ENCODE results near the gene CDHR5.

Gene CDHR5

GRCh38 chr11:614021-614622 is 10.6 kb downstream of the CDHR5 start:
- H3K27ac ChIP-seq: peak overlapping the region in 18 of 21 experiments; percentile 16 to 99 (median 96)
- H3K4me3 ChIP-seq: peak overlapping the region; percentile 55 to 85 (median 72)

DNA sequence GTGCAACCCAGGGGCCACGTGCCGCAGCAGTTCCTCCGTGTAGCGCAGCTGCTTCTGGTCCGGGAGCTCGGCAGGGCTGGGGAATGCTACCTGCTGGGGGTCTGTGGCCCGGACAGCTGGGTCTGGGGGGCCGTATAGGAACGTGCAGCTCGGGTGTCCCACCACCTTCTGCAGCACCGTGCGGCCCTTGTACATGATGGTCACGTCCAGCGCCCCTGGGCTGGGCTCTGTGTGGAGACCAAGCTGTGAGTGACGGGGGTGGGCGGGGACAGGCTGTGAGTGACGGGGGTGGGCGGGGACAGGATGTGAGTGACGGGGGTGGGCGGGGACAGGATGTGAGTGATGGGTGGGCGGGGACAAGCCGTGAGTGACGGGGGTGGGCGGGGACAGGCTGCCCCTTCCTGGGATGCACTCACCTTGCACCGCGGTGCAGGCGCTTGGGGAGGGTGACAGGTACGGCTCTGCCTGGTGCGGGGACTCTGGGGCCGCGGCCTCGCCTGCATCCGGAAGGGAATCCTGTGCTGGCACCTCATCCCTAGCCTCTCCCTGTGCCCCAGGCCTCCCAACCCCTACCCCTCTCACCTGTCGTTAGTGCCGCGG is 11.3 kb downstream of the CDHR5 start:
- H3K4me3 ChIP-seq: peak overlapping the region in 3 of 7 experiments; percentile 2 to 78 (median 69)

DNA sequence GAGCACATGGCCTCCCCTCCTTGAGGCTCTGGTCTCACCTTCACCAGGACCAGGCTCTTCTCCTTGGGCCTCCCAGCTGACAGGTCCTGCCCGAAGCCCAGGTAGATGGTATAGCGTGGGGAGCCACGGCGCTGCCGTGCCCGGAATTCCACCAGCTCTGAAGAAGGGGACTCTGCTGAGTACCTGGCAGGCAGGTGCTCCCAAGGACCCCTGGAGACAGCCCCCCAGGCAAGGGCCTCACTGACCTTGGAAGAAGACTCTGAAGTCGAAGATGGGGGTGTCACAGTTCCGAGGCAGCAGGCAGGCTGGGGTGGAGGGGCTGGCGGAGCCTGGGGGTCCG is 11.8 kb downstream of the CDHR5 start:
- peak overlapping the region in 10 of 21 experiments; percentile 12 to 98 (median 36) for H3K27ac ChIP-seq
- no peak overlapping the region for H3K4me3 ChIP-seq

More for the DNA sequence above, 11.3 kb downstream of the CDHR5 start:
- peak overlapping the region in 16 of 21 experiments; percentile 16 to 99 (median 96) for H3K27ac ChIP-seq

DNA sequence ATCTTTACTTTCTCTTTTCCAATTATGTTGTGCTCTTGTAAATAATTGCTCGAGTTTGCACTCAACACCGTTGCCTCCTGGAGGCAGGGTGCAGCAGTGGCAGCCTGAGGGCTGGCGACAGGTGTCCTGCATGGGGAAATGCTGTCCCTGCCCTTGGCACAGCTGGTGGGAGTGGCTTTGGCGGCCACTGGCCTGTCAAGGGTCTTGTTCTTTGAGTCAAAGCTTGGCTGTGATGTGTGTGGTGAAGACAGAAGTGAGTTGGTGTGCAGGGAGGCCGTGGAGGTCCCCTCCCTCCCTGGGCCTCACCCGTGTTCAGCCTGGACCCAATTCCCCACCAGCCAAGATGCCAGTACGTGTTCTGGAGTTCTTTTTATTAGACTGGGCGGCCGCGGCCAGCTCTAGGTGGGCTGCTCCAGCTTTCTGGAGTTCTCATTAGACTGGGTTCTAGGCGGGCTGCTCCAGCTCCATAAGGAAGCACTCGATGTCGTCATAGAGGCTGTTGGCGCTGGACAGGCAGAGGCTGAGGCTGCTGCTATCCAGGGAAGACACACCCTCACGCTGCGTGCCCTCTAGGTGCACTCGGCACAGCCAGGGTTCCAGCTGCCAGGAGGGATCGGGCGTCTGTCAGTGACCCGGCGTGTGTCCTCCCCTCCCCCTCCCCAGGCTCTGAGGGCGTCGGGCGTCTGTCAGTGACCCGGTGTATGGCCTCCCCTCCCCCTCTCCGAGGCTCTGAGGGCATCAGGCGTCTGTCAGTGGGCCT is 12.4 kb downstream of the CDHR5 start:
- H3K27ac ChIP-seq: peak overlapping the region in 7 of 21 experiments; percentile 12 to 98 (median 29)
- H3K4me3 ChIP-seq: no peak overlapping the region

DNA sequence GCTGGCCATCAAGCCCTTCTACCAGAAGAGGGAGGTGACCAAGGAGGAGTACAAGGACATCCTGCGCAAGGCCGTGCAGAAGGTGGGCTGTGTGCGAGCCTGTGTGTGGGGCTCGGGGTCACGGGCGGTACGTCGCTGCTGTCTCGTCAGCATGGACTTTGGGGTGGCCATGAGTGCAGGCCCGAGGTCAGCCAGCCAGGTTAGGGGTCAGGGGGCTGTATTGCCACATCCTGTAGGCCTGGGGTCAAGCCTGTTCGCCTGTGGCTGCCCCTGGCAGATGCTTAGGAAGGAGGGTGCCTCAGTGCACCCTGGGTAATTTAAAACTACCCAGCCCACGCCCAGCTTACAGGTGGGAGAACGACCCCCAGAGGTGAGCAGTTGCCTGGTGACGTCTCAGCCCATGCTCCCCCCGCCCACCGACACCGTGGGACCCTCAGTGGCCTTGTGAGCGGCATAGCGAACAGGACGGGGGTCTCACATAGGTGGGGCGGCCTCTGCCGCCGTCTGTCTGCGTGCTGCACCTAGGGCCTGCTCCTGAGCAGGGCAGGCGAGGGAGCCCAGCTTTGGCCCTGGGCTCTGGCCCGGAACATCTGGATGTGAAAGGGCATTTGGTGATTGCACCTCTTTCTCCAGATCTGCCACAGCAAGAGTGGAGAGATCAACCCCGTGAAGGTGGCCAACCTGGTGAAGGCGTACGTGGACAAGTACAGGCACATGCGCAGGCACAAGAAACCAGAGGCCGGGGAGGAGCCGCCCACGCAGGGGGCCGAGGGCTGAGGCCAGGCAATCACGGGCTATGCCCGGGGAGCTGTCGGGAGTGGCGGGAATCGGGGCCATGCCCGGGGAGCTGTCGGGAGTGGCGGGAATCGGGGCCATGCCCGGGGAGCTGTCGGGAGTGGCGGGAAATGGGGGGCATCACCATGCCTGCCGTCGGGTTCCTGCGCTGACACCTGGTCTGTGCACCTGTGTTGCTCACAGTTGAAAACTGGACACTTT is 13.5 kb downstream of the CDHR5 start:
- peak overlapping the region in 2 of 21 experiments; percentile 17 to 29 for H3K27ac ChIP-seq
- no peak overlapping the region for H3K4me3 ChIP-seq

DNA sequence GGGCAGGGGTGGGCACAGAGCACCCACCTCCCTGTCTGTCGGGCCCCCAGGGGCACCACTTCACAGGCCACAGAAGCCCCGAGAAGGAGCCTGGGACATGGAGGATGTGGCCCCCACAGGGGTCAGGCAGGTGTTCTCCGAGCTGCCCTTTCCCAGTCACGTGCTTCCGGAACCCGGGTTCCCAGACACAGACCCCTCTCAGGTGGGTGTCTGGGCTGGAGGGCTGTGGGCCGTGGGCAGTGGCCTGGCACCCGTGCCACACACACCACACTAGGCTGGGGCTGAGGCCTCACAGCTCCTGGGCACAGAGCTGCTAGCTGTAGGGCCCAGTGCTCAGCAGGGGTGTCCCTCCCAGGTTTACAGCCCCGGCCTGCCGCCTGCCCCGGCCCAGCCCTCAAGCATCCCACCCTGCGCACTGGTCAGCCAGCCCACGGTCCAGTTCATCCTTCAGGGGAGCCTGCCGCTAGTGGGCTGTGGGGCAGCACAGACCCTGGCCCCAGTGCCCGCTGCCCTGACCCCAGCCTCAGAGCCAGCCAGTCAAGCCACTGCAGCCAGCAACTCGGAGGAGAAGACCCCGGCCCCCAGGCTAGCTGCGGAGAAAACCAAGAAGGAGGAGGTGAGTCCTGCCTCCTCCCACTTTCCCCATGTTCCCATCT is 14.5 kb downstream of the CDHR5 start:
- H3K27ac ChIP-seq: peak overlapping the region in 2 of 21 experiments; percentile 12 to 15
- no peak overlapping the region for H3K4me3 ChIP-seq

DNA sequence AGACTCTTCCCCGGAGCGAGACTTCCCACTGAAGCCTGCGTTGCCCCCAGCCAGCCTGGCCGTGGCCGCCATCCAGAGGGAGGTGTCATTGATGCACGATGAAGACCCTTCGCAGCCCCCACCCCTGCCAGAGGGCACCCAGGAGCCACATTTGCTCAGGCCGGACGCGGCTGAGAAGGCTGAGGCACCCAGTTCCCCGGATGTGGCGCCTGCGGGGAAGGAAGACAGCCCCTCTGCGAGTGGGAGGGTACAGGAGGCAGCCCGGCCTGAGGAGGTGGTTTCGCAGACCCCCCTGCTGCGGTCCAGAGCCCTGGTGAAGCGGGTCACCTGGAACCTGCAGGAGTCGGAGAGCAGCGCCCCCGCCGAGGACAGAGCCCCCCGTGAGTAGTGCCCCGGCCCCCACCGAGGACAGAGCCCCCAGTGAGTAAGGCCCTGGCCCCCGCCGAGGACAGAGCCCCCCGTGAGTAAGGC is 15.4 kb downstream of the CDHR5 start:
- H3K4me3 ChIP-seq: no peak overlapping the region
- peak overlapping the region in 1 of 21 experiments; percentile 12 for H3K27ac ChIP-seq

DNA sequence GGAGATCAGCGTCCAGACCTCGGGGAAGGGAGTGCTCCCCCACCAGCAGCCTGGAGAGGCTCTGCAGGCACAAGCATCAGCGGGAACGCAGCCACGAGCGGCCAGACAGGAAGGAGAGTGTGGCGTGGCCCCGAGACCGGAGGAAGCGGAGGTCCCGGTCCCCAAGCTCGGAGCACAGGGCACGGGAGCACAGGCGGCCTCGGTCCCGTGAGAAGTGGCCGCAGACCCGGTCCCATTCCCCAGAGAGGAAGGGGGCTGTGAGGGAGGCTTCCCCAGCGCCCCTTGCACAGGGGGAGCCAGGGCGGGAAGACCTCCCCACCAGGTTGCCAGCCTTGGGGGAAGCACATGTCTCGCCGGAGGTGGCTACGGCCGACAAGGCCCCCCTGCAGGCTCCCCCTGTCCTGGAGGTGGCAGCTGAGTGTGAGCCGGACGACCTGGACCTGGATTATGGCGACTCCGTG is 15.9 kb downstream of the CDHR5 start:
- Histone ChIP-seq H3K27ac (no peak overlapping the region), H3K4me3 (no peak overlapping the region)

- Histone ChIP-seq H3K27ac (no peak overlapping the region), H3K4me3 (no peak overlapping the region)
Observed at GRCh38 chr11:607971-608659, 16.6 kb downstream of the CDHR5 start.

GRCh38 chr11:607020-607780 is 17.6 kb downstream of the CDHR5 start:
- Histone ChIP-seq H3K4me3 (no peak overlapping the region), H3K27ac (peak overlapping the region in 4 of 21 experiments; percentile 20 to 31 (median 26))

- no peak overlapping the region for H3K4me3 ChIP-seq
- peak overlapping the region in 5 of 21 experiments; percentile 20 to 50 (median 25) for H3K27ac ChIP-seq
Observed at GRCh38 chr11:606245-606644, 18.5 kb downstream of the CDHR5 start.

DNA sequence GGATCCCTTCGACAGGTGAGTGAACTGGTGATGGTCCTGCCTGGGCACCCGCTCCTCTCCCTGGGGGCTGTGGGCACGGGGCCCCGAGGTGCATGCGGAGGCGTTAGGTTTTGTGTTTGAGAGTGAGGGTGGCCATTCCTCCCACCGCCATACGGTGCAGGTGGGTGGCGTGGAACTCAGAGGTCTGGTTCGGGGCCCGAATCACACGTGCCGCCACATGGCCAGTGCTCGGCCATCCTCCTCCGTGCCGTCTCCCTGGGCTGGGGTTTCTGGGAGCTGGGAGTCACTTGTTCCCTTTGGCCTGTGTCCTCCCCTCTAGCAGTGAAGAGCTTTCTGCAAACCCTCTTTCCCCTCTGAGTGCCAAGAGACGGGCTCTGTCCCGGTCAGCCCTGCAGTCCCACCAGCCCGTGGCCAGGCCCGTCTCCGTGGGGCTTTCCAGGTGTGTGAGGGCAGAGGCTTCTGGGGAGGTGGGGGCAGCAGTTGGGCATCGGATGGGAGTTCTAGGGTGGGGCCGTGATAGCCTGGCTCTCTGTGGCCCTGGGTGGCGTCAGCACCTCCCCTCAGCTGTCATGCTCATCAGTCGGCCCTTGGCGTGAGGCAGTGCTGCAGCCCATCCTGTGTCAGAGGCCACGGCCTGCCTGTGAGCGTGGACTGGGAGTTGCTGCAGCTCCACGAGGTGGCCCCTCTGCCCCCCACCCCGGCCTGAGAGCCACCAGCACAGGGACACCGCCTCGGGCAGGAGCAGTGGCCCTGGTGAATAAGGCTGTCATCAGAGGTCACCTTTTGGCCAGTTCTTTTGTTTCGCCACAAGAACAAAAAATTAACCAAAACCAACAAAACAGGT is 19.2 kb downstream of the CDHR5 start:
- Histone ChIP-seq H3K4me3 (no peak overlapping the region), H3K27ac (peak overlapping the region in 5 of 21 experiments; percentile 22 to 50 (median 38))

DNA sequence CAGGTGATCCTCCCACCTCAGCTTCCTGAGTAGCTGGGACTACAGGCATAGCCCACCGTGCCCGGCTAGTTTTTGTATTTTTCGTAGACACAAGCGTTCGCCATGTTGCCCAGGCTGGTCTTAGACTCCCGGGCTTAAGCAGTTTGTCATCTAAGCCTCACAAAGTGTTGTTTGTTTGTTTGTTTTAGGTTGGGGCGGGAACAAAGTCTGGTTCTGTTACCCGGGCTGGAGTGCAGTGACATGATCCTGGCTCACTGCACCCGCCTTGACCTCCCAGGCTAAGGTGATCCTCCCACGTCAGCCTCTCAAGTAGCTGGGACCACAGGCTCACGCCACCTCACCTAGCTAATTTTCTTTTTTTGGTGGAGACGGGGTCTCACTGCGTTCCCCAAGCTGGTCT is 21.6 kb downstream of the CDHR5 start:
- Histone ChIP-seq H3K27ac (no peak overlapping the region), H3K4me3 (no peak overlapping the region)

DNA sequence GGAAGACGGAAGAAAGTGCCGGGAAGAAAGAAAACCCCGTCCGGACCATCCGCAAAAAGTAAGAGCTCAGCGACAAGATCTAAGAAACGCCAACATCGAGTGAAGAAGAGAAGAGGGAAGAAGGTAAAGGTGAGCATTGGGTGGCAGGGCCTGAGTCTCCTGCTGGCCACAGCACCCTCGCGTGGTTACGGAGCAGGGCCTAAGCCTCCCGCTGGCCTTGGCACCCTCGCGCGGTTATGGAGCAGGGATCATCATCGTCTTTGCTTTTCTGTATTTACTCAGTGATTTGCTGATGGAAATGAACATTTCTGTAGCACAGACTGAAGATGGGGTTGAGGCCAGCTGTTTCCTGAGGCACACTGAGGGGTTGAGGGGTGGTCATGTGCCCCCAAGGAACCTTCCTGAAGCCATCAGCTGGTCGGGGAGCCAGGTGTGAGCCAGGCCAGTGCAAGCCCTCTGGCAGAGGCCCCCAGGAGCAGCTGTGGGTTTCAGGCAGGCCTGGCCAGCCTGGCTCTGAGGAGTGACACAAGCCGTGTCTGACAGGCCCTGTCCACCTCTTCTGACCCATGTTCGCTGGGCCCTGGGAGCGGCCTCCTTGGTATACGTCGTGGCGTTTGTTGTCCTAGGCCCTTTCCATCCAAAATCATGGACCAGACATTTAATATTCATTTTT is 23.0 kb downstream of the CDHR5 start:
- Histone ChIP-seq H3K27ac (no peak overlapping the region), H3K4me3 (no peak overlapping the region)

DNA sequence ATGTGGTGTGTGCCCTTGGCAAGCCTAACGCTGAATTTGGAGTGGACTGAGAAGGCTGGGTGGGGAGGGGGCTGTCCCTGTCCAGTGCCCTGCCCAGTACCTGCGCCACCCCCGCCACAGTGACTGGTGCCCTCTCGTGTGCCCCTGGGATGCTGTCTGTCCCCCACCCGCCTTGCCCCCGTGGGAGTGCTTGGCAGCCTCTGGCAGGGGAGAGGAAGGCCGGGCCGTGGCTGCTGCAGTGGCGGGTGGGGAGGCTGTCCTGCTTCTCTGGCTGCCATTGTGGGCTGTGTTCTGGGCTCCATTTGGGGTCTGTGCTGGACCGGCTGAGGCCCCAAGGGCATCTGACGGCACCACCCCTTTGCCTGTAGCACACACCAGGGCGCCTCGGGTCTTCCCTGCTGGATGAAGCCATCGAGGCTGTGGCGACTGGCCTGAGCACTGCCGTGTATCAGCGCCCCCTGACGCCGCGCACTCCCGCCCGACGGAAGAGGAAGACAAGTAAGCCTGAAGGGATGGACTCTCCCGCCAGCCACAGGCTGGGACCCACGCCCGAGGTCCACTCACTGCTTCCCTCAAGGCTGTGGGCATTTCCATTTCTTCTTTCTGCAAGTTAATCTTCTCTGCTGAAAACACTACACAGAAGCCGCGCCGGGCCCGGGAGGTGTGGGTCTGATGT is 26.6 kb downstream of the CDHR5 start:
- H3K27ac ChIP-seq: peak overlapping the region in 1 of 21 experiments; percentile 26

More for the DNA sequence above, 26.6 kb downstream of the CDHR5 start:
- H3K4me3 ChIP-seq: no peak overlapping the region
